IPS-15b (cell line): ENCODE results near the gene TTYH1.

ENCODE experiments used
- H3K27me3 ChIP-seq: one replicate; pipeline ENCODE4 v1.6.1; 2013; ENCODE audit warnings: low read length; ENCODE audit not compliant: control insufficient read depth, insufficient read depth
- H3K36me3 ChIP-seq: one replicate; pipeline ENCODE4 v1.6.1; 2013; ENCODE audit warnings: low read length; ENCODE audit not compliant: control insufficient read depth, insufficient read depth
- H3K4me1 ChIP-seq: one replicate; pipeline ENCODE4 v1.6.1; 2013; ENCODE audit warnings: mild to moderate bottlenecking, low read length; ENCODE audit not compliant: control insufficient read depth, insufficient read depth
- H3K4me3 ChIP-seq: one replicate; pipeline ENCODE4 v1.5.1; 2013; ENCODE audit warnings: low read depth, low read length
- H3K9ac ChIP-seq: one replicate; pipeline ENCODE4 v1.6.1; 2013; ENCODE audit warnings: low read depth, mild to moderate bottlenecking, low read length
- H3K9me3 ChIP-seq: one replicate; pipeline ENCODE4 v1.6.1; 2013; ENCODE audit warnings: mild to moderate bottlenecking, low read length; ENCODE audit not compliant: control insufficient read depth, insufficient read depth

TTYH1 gene

DNA sequence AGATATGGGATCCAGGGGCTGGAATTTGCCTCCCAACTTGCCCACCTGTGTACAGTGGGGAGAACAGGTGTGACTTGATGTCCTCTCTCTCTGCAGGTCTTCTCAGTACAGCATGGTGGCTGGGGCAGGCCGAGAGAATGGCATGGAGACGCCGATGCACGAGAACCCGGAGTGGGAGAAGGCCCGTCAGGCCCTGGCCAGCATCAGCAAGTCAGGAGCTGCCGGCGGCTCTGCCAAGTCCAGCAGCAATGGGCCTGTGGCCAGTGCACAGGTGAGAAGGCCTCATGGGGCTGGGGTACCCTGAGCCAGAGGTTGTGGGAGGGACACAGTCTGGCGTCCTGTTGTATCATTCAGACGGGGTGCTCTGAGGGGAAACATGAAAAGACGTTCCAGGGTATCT is 36.7 kb downstream of the TTYH1 start:
- Histone ChIP-seq H3K4me3 (no peak overlapping the region), H3K36me3 (peaks cover 54% of the 10 kb centered on the region), H3K4me1 (no peaks in the 10 kb centered on the region), H3K9me3 (no peaks in the 10 kb centered on the region), H3K27me3 (no peaks in the 10 kb centered on the region), H3K9ac (no peak overlapping the region)

DNA sequence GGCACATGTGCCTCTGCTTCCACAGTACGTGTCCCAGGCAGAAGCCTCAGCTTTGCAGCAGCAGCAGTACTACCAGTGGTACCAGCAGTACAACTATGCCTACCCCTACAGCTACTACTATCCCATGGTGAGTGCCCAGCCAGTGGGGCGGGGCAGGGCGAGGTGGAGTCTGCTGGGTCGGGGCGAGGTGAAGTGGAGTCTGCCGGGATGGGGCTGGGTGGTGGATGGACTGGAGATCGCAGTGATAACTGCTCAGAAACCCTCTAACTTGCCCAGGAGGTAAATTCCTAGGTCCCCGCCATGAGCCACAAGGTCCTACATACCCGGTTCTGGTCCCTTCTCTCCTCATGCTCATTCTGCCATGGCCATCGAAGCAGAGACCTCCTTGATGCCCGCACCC is 37.4 kb downstream of the TTYH1 start:
- H3K36me3 ChIP-seq, result peaks cover 60% of the 10 kb centered on the region
- no peak overlapping the region for H3K4me3 ChIP-seq
- no peaks in the 10 kb centered on the region for H3K27me3 ChIP-seq
- no peaks in the 10 kb centered on the region for H3K9me3 ChIP-seq
- no peaks in the 10 kb centered on the region for H3K4me1 ChIP-seq
- H3K9ac ChIP-seq, result no peak overlapping the region

DNA sequence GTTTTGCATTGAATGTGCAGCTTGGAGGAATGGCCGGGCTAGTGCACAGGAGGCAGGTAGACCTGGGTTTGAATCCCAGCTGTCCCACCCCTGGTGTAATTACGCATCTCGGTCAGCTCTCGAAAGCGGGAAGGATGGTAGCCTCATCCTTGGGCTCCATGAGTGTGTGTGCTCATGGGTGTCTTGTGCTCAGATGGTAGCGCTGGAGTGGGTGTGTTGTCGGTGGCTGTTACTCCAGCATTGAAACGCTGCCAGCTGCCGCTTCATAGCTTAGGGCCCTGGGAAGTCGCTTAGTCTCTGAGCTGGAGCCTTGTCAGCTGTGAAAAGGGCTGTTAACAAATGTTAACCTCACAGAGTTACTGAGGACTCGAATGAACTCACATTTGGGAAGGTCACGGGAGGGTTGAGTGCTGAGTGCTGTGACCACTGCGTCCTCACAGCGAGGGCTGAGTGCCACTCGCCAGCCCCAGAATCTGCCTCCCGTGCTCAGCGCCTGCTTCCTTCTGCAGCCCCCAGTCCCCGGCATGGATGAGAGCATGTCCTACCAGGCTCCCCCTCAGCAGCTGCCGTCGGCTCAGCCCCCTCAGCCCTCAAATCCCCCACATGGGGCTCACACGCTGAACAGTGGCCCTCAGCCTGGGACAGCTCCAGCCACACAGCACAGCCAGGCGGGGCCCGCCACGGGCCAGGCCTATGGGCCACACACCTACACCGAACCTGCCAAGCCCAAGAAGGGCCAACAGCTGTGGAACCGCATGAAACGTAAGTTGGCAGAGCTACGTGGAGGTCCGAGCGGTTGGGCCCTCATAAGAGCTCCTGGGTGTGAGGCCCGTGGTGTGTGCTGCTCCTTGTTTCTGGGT is 38.9 kb downstream of the TTYH1 start:
- Histone ChIP-seq H3K9me3 (no peaks in the 10 kb centered on the region), H3K4me3 (no peak overlapping the region), H3K4me1 (no peaks in the 10 kb centered on the region), H3K27me3 (no peaks in the 10 kb centered on the region), H3K9ac (no peak overlapping the region), H3K36me3 (peaks cover 75% of the 10 kb centered on the region)

DNA sequence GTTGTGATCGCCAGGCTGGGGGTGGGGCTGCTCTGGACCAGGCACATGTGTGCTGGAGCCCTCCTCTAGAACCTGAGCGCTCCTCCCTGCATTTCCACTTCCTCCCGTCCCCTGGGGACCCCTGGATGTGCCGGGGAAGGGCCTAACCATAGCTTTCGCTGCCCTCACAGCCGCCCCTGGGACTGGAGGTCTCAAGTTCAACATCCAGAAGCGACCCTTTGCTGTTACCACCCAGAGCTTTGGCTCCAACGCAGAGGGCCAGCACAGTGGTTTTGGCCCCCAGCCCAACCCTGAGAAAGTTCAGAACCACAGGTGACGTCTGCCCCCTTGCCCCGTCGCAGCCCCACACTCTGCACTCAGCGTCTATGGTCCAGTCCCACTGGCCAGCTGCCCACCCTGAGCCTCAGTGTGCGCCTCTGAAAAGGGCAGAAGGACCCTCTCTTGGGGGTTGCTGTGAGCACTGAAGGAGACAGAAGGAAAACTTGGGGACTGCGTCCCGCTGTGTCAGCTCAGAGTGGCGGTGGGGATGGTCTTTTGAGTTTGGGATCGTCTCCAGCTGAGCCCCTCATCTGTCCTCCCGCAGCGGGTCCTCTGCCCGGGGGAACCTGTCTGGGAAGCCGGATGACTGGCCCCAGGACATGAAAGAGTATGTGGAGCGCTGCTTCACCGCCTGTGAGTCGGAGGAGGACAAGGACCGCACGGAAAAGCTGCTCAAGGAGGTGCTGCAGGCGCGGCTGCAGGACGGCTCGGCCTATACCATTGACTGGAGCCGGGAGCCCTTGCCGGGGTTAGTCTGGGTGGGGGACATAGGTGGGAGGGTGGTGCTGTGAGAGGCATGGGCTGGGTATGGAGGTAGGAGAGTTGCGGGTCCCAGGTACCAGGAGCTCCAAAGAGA is 39.8 kb downstream of the TTYH1 start:
- no peaks in the 10 kb centered on the region for H3K27me3 ChIP-seq
- H3K9me3 ChIP-seq, result no peaks in the 10 kb centered on the region
- no peak overlapping the region for H3K9ac ChIP-seq
- no peak overlapping the region for H3K4me3 ChIP-seq
- H3K36me3 ChIP-seq, result peaks cover 83% of the 10 kb centered on the region
- H3K4me1 ChIP-seq, result no peaks in the 10 kb centered on the region

DNA sequence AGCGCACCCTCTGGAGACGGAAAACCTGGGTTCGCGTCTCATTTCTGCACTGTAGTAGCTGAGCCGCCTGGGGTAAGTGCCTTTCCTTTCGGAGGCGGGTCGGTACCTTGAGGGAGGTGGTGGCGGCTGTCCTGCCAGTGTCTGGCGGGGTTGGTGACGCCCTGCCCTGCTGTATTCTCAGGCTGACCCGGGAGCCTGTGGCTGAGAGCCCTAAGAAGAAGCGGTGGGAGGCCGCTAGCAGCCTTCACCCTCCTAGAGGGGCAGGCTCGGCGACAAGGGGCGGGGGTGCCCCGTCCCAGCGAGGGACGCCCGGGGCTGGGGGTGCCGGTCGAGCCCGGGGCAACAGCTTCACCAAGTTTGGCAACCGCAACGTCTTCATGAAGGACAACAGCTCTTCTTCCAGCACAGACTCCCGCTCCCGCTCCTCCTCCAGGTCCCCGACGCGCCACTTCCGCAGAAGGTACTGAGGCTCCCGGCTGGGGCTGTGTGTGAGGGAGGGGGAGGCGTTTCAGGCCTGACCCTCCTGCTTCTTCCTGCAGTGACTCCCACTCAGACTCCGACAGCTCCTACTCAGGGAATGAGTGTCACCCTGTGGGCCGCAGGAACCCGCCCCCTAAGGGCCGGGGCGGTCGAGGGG is 40.6 kb downstream of the TTYH1 start:
- no peaks in the 10 kb centered on the region for H3K27me3 ChIP-seq
- H3K4me1 ChIP-seq, result no peaks in the 10 kb centered on the region
- no peaks in the 10 kb centered on the region for H3K9me3 ChIP-seq
- H3K36me3 ChIP-seq, result peaks cover 91% of the 10 kb centered on the region
- H3K9ac ChIP-seq, result no peak overlapping the region
- H3K4me3 ChIP-seq, result no peak overlapping the region

DNA sequence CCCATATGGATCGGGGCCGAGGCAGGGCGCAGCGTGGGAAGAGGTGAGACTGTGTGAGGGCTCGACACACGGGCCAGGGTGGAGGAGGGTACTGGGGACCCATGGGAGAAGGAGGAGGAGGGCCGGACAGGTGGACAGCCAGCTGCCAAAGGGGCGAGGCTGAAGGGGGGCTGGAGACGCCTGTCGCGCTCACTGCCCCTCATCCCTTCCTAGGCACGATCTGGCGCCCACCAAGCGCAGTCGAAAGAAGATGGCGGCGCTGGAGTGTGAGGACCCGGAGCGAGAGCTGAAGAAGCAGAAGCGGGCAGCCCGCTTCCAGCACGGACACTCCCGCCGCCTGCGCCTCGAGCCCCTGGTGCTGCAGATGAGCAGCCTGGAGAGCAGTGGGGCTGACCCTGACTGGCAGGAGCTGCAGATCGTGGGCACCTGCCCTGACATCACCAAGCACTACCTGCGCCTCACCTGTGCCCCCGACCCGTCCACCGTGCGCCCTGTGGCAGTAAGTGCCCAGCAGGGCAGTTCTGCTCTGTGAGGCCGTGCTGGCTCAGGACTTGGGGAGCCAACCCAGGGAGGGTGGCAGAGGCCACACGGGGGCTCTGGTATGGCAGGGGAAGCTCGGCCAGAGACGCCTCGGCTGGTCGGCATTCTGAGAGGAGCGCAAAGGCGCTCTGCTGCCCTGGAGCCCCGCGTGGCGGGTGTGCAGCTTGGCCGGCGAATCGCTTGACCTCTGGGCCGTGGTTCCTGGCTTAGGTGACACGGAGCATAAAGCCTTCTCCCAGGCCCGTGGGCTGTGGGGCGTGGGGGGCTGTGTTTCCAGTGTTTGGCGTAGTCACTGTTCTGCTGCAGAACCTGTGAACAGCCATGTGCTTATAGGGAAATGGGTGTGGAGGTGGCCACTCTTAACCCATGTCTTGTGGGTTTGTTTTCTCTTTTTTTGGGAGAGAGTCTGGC is 41.4 kb downstream of the TTYH1 start:
- no peak overlapping the region for H3K9ac ChIP-seq
- no peaks in the 10 kb centered on the region for H3K9me3 ChIP-seq
- H3K4me3 ChIP-seq, result no peak overlapping the region
- no peaks in the 10 kb centered on the region for H3K27me3 ChIP-seq
- no peaks in the 10 kb centered on the region for H3K4me1 ChIP-seq
- H3K36me3 ChIP-seq, result peaks cover 97% of the 10 kb centered on the region

DNA sequence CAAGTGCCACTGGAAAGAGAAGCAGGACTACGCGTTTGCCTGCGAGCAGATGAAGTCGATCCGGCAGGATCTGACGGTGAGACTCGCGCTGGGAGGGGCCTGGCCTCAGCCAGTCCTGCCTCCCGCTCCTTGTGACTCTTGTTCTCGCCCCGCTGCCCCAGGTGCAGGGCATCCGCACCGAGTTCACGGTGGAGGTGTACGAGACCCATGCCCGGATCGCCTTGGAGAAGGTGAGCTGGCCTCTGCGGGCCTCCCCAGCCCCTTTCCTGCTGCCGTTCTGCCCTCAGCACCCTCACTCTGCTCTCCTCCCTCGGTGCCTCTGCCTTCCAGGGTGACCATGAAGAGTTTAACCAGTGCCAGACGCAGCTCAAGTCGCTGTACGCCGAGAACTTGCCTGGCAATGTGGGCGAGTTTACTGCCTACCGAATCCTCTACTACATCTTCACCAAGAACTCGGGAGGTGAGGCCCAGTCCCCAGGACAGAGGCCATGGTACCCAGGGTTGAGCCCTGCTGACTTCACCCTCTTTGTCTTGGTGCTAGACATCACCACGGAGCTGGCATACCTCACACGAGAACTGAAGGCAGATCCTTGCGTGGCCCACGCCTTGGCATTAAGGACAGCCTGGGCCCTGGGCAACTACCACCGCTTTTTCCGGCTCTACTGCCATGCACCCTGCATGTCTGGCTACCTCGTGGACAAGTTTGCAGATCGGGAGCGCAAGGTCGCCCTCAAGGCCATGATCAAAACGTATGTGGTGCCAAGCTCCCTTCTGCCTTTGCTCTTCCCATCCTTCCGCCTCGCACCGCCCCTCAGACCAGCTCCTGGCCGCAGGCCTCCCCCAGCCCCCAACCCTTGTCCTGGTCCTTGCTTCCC is 42.7 kb downstream of the TTYH1 start:
- Histone ChIP-seq H3K9ac (no peak overlapping the region), H3K36me3 (peaks cover 93% of the 10 kb centered on the region)

DNA sequence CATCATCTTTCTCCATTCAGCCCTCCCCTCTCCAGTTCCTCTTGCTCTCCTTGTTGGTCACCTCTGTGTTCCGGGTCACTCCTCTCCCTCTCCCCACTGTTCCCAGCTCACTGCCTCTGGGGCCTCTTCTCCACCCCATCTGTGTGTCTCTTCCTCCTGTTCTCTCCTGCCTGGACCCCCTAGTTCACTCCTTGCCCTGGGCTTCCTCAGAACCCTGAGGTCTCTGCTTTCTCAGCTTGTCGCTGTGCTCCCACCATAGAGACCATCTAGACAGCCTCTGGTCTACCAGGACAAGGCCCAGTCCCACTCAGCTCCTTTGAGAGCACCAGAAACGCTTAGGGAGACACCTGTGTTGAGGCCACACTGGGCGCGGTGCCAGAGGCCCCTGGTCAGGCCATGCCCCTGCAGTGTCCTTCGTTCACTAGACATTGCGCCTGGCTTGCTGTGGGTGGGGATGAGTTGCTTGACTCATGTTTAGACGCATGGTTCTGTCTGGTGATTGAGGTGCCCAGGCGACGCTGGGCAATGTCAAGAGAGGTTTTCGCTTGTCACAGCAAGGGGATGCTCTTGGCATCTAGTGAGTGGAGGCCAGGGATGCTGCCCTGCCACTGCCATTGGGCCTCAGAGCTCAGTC is 43.5 kb downstream of the TTYH1 start:
- no peak overlapping the region for H3K9ac ChIP-seq
- no peaks in the 10 kb centered on the region for H3K9me3 ChIP-seq
- no peak overlapping the region for H3K4me3 ChIP-seq
- H3K27me3 ChIP-seq, result no peaks in the 10 kb centered on the region
- peaks cover 85% of the 10 kb centered on the region for H3K36me3 ChIP-seq
- H3K4me1 ChIP-seq, result no peaks in the 10 kb centered on the region

More for the DNA sequence above, 42.7 kb downstream of the TTYH1 start:
- no peaks in the 10 kb centered on the region for H3K4me1 ChIP-seq
- no peaks in the 10 kb centered on the region for H3K9me3 ChIP-seq
- no peaks in the 10 kb centered on the region for H3K27me3 ChIP-seq
- no peak overlapping the region for H3K4me3 ChIP-seq

DNA sequence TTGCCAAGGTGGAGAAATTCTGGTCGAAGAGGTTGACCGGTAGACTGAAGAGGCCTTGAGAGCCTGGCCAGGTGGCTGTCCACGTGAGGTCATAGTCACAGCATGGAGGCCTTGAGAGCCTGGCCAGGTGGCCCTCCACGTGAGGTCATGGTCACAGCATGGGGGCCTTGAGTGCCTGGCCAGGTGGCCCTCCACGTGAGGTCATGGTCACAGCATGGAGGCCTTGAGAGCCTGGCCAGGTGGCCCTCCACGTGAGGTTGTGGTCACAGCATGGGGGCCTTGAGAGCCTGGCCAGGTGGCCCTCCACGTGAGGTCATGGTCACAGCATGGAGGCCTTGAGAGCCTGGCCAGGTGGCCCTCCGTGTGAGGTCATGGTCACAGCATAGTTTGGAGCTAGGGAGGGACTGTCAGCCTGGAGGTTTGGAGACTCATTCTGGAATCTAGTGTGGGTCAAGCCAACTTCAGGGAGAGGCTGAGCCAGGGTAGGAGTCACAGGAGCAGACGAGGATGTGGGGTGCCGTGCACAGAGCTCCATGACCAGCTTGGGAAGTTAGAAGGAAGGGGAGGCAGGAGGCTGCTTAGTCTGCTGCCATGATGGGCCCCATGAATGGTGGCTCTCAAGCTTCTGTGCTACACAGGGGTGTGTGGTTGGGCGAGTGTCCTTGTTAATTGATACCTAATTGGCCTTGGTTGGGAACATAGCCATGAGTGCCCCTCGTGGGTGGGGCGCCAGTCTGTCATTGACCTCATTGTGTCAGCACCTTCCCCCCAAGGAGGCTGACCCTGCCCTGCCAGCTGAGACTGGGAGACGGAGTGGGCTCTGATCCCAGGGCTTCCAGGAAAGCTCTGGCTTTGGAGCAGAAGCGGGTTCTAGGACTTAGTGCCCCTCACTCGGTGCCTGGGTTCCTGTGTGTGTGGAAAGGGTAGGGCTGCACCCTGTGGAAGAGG is 44.3 kb downstream of the TTYH1 start:
- no peaks in the 10 kb centered on the region for H3K4me1 ChIP-seq
- no peaks in the 10 kb centered on the region for H3K27me3 ChIP-seq
- no peaks in the 10 kb centered on the region for H3K9me3 ChIP-seq
- H3K36me3 ChIP-seq, result peaks cover 77% of the 10 kb centered on the region
- H3K4me3 ChIP-seq, result no peak overlapping the region
- H3K9ac ChIP-seq, result no peak overlapping the region
